ENCODE data around the gene RHPN2. TPM values are rescaled to one million over a fixed set of nuclear protein-coding genes. Genes with fewer than 3 reads are reported as not detected.

RHPN2 gene
- total RNA-seq, 2 experiments from 2014 or later, result 2.1 to 6.4 TPM

DNA sequence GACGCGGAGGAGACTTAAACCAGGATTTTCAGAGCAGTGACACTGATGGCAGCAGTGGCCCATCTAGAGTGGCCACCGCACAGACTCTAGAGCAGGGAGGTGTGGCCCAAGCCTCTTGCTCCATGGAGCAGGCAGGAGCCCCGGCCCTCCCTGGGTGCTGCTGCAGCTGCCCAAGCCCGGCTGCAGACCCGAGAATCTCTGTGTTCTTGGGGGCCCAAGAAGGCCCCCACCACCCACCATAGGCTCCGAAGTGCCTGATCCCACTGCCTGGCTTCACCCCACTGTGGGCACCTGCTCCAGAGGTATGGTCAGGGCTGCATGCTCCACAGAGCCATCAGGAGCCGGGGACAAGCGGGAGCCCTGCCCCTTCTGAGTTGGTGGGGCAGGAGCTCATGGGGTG is 129.1 kb downstream of the RHPN2 start:
- CTCF ChIA-PET (ENCODE audit: unreplicated experiment), result no interaction called here
- Histone ChIP-seq H3K9me2 (ENCODE audit: insufficient read depth, low read length) (no peaks in the 10 kb centered on the region), H3K79me2 (ENCODE audit: insufficient read depth, low read depth, low read length) (no peaks in the 10 kb centered on the region), H3K4me2 (ENCODE audit: low read length) (no peak overlapping the region), H3K27ac (ENCODE audit: low read depth, low read length, poor library complexity, severe bottlenecking) (no peak overlapping the region), H3K9me3 (ENCODE audit: low read length) (no peaks in the 10 kb centered on the region), H2AFZ (ENCODE audit: low read length) (no peak overlapping the region), H3K4me1 (ENCODE audit: insufficient read depth, low read length, poor library complexity, severe bottlenecking) (no peaks in the 10 kb centered on the region), H3K36me3 (ENCODE audit: insufficient read depth, low read length) (peaks cover 4% of the 10 kb centered on the region), H3K4me3 (ENCODE audit: low read depth, low read length, poor library complexity, severe bottlenecking) (no peak overlapping the region), H4K20me1 (ENCODE audit: insufficient read depth, low read length) (no peaks in the 10 kb centered on the region)
- POLR2A ChIA-PET, result no interaction called here
- BruUV-seq (replicated peaks), result no TSS peak
- TF ChIP-seq, protein P1, sequence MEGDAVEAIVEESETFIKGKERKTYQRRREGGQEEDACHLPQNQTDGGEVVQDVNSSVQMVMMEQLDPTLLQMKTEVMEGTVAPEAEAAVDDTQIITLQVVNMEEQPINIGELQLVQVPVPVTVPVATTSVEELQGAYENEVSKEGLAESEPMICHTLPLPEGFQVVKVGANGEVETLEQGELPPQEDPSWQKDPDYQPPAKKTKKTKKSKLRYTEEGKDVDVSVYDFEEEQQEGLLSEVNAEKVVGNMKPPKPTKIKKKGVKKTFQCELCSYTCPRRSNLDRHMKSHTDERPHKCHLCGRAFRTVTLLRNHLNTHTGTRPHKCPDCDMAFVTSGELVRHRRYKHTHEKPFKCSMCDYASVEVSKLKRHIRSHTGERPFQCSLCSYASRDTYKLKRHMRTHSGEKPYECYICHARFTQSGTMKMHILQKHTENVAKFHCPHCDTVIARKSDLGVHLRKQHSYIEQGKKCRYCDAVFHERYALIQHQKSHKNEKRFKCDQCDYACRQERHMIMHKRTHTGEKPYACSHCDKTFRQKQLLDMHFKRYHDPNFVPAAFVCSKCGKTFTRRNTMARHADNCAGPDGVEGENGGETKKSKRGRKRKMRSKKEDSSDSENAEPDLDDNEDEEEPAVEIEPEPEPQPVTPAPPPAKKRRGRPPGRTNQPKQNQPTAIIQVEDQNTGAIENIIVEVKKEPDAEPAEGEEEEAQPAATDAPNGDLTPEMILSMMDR (conservative IDR thresholded peaks at IDR 0.05; ENCODE audit: low read length), result no peak
- TF ChIP-seq EZH2phosphoT487 (IDR thresholded peaks at IDR 0.05; ENCODE audit: borderline replicate concordance, low read depth, low read length), result no peak
- no peak for DNase-seq (ENCODE audit: low spot score)
- intact Hi-C loops (cut with micrococcal nuclease; ENCODE audit: unreplicated experiment), result no loop called here

DNA sequence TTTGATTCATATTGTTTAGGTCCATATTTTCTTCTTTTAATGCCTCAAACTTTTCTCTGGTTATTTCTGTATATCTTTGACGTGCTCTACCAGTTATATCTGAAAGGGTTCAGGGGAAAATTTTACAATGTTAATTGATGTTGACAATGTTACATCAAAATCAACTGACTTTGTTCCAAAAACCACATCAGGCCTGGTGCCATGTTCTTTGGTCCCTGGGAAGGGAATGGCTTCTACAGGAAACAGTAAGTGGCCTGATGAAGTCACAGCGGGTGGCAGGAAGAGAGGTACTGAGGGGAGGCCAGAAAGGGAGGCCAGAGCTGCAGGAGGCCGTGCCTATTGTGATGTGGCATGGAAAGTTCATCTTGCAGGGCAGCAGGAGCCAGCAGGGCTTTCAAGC is 131.1 kb downstream of the RHPN2 start:
- Histone ChIP-seq H3K4me1 (ENCODE audit: insufficient read depth, low read length, poor library complexity, severe bottlenecking) (no peaks in the 10 kb centered on the region), H4K20me1 (ENCODE audit: insufficient read depth, low read length) (no peaks in the 10 kb centered on the region), H2AFZ (ENCODE audit: low read length) (no peak overlapping the region), H3K79me2 (ENCODE audit: insufficient read depth, low read depth, low read length) (no peaks in the 10 kb centered on the region), H3K36me3 (ENCODE audit: insufficient read depth, low read length) (peaks cover 7% of the 10 kb centered on the region), H3K9me3 (ENCODE audit: low read length) (no peaks in the 10 kb centered on the region), H3K9me2 (ENCODE audit: insufficient read depth, low read length) (no peaks in the 10 kb centered on the region), H3K27ac (ENCODE audit: low read depth, low read length, poor library complexity, severe bottlenecking) (no peak overlapping the region), H3K4me3 (ENCODE audit: low read depth, low read length, poor library complexity, severe bottlenecking) (no peak overlapping the region), H3K4me2 (ENCODE audit: low read length) (no peak overlapping the region)
- POLR2A ChIA-PET, result interaction anchor here (0.5 kb wide), 1 partner anchor 10 kb away, joined by 4 read pairs; no protein-coding TSS in a partner anchor
- TF ChIP-seq, protein P1 (conservative IDR thresholded peaks at IDR 0.05; ENCODE audit: low read length), result no peak
- TF ChIP-seq EZH2phosphoT487 (IDR thresholded peaks at IDR 0.05; ENCODE audit: borderline replicate concordance, low read depth, low read length), result no peak
- intact Hi-C loops (cut with micrococcal nuclease; ENCODE audit: unreplicated experiment), result no loop called here
- DNase-seq (ENCODE audit: low spot score), result no peak
- no TSS peak for BruUV-seq (replicated peaks)
- CTCF ChIA-PET (ENCODE audit: unreplicated experiment), result no interaction called here

DNA sequence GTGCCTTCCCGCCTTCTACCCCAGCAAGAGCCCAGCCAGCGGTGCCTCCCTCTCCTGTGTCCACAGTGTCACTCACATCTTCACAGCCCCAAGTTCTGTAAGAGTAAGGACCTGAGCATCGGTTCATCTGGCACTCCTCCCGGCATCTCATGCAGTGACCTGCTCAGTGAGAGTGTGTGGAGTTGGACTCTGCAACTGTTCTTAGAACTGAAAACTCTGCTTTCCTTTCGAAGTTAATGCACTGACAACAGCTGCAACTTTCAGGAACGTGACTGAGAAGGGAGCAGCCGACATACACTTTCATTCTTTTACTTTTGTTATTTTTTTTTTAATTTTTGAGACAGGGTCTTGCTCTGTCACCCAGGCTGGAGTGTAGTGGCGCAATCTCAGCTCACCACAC is 134.1 kb downstream of the RHPN2 start:
- intact Hi-C loops (cut with micrococcal nuclease; ENCODE audit: unreplicated experiment), result no loop called here
- Histone ChIP-seq H4K20me1 (ENCODE audit: insufficient read depth, low read length) (no peaks in the 10 kb centered on the region), H3K4me2 (ENCODE audit: low read length) (no peak overlapping the region), H3K79me2 (ENCODE audit: insufficient read depth, low read depth, low read length) (no peaks in the 10 kb centered on the region), H3K36me3 (ENCODE audit: insufficient read depth, low read length) (peaks cover 12% of the 10 kb centered on the region), H3K9me3 (ENCODE audit: low read length) (no peaks in the 10 kb centered on the region), H2AFZ (ENCODE audit: low read length) (no peak overlapping the region), H3K4me3 (ENCODE audit: low read depth, low read length, poor library complexity, severe bottlenecking) (no peak overlapping the region), H3K4me1 (ENCODE audit: insufficient read depth, low read length, poor library complexity, severe bottlenecking) (no peaks in the 10 kb centered on the region), H3K27ac (ENCODE audit: low read depth, low read length, poor library complexity, severe bottlenecking) (no peak overlapping the region), H3K9me2 (ENCODE audit: insufficient read depth, low read length) (no peaks in the 10 kb centered on the region)
- no peak for DNase-seq (ENCODE audit: low spot score)
- TF ChIP-seq EZH2phosphoT487 (IDR thresholded peaks at IDR 0.05; ENCODE audit: borderline replicate concordance, low read depth, low read length), result no peak
- TF ChIP-seq, protein P1 (conservative IDR thresholded peaks at IDR 0.05; ENCODE audit: low read length), result no peak
- no TSS peak for BruUV-seq (replicated peaks)
- ChIA-PET CTCF (ENCODE audit: unreplicated experiment) (no interaction called here), POLR2A (no interaction called here)
